Measurements from ENCODE around the gene SLC25A6.
"Not testable (repeated sequence)": the region's sequence is repeated elsewhere in the genome, so short reads cannot be mapped to it uniquely, and the experiment has no call there.

The SLC25A6 gene

GRCh38 chrX:1391707-1392375, at the start of gene SLC25A6:
Gene SLC25A6, minus strand, starts transcription at chrX:1392113. Its CDS starts 104 bp downstream, at chrX:1392009.
- no peak for DNase-seq

- no peak for DNase-seq
Measured at GRCh38 chrX:1440506-1440905, 48.6 kb upstream of the SLC25A6 start.

DNA sequence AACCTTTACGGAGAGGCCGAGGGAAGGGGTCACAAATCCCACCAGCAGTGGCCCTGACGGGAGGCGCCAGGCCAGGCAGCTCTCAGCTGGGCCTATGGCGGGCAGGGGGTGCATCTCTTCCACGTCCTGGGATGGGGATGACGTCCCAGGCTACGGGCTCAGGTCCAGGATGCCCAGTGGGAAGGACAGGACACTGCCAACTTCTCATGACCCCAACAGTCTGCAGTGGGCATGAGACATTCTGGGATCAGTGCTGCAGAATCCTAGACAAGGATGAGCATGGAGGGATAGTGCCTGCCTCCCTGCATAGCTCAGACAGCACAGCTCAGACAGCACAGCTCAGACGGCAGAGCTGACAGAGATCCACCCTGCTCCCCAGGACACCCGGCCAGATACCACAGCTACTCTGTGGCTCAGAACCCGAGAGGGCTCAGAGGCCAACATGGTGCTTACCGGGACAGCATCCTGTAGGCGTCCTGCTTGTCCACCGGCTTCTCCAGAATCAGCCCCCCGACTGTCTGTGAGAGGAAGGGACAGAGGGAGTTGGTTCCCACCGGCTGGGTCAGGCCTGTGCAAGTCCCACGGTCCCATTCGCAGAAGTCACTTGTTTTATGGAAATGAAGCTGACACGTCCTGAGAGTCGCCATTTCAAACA, 43.5 kb upstream of the SLC25A6 start:
- no peak for DNase-seq

DNA sequence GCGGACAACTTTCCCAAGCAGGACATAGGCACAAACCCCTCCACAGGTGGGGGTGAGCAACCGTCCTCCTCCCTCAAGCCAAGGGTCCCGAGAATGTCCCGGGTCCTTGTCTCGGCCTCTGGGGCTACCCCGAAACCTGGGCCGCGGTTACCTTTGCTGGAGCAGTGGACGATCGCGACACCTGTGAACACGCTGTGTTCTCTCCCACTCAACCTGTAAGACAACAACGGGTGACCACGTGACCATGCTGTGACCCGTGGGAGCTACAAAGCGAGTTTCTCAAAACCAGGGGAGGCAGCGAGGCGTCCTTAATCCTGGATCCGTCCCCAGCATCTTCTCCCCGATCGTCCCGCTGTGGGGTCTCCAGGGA, 42.9 kb upstream of the SLC25A6 start:
- no peak for DNase-seq

DNA sequence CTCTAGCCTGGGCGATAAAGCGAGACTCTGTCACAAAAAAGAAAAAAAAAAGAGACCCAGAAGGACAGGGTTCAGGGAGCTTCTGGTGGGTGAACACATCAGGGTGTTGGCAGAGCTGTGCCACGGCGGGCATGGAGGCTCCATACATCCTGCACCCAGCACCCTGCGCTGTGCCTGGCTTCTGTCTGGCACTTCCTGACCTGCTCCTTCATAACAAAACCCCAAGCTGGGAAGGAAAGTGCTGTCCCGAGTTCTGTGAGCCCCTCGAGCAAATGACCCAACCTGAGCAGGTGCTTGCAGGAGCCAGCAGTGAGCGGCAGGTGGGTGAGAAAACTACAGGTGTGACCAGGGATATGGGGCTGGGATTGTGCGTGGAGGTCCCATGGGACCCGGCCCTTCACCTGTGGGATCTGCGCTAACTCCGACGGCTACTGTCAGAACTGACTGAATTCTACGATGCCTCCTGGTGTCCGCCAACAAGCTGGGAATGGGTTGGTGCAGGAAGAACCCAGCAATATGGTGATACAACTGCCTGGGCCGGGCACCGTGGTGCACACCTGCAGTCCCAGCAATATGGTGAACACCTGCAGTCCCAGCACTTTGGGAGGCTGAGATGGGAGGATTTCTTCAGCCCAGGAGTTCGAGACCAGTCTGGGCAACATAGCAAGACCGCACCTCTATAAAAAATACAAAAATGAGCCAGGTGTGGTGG, 41.9 kb upstream of the SLC25A6 start:
- DNase-seq = no peak

GRCh38 chrX:1430451-1430850, 38.5 kb upstream of the SLC25A6 start:
- DNase-seq = no peak

DNA sequence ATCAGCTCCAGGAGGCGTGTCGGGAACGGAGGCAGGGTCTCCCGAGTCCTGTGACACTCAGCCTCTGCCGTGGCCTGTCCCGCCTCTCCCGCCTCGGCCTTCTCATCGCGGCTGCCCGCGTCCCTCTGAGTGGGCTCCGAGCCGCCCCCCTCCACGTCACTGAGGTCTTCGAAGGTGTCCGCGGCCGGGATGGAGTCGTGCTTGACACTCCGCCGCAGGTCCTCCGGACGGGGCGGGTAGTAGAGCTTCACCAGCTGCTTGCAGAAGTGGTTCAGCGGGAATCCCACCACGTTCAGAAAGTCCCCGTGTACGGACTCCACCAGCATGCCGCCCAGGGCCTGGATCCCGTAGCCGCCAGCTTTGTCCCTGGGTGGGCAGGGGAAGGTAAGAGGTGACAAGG, 35.8 kb upstream of the SLC25A6 start:
- DNase-seq = no peak

DNA sequence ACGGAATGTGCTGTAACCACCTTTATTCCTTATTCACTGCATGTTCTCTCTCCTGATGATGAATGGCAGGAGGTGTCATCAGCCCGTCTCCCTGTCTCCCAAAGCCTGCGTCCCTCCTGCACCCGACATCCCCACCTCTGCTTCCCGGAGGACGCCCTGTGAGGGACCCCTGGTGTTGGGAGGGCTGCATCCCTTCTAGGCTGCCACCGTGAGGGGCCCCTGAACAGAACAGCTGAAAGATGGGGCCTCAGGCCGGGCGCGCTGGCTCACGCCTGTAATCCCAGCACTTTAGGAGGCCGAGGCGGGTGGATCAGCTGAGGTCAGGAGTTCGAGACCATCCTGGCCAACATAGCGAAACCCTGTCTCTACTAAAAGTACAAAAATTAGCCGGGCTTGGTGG, 34.4 kb upstream of the SLC25A6 start:
- not testable (repeated sequence) for DNase-seq

- DNase-seq = no peak
Measured at GRCh38 chrX:1425381-1425780, 33.5 kb upstream of the SLC25A6 start.

DNA sequence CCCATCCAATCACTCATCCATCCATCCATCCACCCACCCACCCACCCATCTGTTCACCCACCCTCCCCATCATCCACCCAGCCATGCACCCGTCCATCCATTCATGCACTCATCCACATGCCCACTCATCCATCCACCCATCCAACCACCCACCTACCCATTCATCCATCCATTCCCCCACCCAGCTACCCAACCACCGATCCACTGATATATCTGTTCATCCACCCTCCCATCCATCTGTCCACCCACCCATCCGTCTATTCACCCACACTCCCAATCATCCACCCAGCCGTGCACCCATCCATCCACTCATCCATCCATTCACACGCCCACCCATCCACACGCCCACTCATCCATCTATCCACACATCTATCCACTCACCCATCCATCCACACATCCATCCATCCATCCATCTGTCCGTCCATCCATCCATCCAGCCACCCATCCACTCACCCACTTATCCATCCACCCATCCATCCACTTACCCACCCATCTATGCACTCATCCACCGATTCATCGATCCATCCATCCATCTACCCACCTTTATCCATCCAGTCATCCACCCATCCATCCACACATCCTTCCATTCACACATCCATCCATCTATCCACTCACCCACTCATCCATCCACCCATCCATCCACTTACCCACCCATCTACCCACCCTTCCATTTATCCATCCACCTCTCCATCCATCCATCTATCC, 32.4 kb upstream of the SLC25A6 start:
- DNase-seq = no peak

- DNase-seq = no peak
Measured at GRCh38 chrX:1423215-1423614, 31.3 kb upstream of the SLC25A6 start.

DNA sequence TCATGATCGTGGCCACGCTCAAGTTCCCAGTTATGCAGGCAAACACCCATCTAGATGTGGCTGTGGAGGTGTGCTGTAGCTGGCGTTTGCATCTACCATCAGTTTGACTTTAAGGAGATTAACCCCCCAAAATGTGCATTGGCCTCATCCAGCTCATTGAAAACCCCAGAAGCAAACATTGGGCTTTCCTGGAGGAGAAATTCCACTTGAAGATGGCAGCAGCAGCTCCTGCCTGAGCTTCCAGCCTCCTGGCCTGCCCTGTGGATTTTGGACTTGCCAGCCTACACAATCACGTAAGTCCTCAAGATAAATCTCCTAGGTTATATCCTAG, 30.2 kb upstream of the SLC25A6 start:
- DNase-seq = no peak

- no peak for DNase-seq
Measured at GRCh38 chrX:1421433-1422134, 29.7 kb upstream of the SLC25A6 start.

- no peak for DNase-seq
Measured at GRCh38 chrX:1420371-1420770, 28.5 kb upstream of the SLC25A6 start.

DNA sequence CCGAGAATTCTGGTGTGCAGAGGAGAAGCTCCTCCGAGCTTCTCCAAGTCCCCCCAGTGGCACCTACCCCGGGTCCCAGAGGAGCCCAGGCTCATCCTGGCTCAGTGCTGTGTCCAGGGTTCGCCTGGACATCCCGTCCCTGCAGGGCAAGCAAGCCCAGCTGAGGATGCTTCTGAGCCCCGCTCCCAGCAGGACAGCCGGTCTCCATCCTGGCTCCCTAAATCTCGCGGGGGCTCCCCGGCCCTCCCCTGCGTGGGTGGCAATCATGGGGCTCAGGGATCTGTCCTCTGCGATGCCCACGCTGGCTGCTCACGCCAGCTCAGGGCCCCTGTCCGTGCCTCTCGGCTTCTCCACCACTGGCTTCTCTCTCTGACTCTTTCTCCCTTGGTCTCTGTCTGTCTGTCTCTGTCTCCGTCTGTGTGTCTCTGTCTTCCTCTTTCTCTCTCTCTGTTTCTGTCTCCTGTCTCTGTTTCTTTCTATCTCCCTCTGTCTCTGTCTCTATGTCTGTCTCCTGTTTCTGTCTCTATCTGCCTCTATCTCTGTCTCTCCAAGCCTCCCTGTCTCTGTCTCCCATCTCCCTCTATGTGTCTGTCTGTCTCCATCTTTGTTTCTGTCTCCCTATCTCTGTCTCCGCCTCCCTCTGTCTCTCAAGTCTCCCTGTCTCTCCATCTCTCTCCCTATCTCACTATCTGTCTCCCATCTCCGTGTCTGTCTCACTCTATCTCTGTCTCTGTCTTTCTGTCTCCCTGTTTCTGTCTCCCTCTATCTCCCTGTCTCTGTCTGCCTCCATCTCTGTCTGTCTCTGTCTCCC, 27.8 kb upstream of the SLC25A6 start:
- no peak for DNase-seq

DNA sequence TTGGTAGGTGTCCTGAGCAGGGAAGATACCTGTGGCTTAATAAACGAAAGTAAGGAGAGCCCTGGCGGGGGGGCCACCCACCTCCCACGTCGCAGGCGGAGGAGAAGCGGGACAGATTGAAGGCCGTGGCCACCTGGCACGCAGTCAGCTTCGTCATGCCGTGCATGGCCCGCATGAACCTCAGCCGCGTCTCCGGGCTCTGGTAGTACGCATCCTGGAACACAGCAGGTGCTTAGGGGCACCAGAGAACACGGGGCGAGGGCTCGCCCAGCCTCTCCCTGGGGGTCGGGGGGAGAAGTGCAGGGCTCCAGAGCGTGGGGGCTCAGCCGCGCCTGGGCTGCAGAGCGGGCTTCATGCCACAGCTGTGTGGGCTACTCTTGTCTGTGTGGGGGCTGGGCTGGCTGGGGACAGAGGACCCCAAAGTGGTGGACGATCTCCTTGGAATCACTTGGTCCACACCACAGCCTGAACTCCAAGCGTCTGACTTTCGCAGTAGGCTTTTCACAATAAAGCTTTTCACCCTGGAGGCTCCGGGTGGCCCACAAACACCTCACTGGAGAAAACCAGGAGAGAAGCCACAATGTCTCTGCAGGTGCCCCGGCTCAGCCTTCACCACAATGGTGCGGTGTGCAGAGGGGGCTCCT, 27.1 kb upstream of the SLC25A6 start:
- no peak for DNase-seq

GRCh38 chrX:1417921-1418771, 26.2 kb upstream of the SLC25A6 start:
- DNase-seq = no peak

DNA sequence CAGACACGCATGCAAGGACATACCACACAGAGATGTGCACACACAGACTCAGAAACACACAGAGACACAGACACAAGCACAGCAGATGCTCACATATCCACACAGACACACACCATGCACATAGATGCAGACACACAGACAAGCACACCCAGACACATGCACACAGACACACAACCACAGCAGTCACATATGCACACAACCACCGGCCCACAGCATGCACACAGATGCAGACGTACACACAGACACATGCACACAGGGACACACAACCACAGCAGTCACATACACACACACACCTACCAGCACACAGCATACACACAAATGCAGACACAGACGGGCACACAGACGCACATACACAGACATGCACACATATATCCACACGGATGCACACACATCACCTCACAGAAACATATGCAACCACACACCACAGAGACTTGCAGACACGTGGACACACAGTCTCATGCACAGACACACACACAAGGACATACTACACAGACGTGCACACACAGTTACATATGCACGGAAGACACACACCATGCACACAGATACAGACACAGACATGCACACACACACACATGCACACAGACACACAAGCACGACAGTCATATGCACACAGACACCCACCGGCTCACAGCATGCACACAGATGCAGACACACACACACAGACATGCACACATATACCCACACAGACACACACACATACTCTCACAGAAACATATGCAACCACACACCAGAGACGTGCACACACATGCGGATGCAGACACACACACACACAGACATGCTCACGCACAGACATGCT, 25.2 kb upstream of the SLC25A6 start:
- no peak for DNase-seq

GRCh38 chrX:1416327-1416784, 24.4 kb upstream of the SLC25A6 start:
- no peak for DNase-seq
